Stimulated activated CD8-positive, alpha-beta memory T cell treated with anti-CD3 and anti-CD28 coated beads, Interleukin-7, amount 100 ng/mL, for 4 hours (primary cell): Measurements from ENCODE around the gene ROBO2.

Source experiments
- DNase-seq, 2 donors: peaks; one replicate each; pipeline ENCODE4 v3.0.0-alpha.2; 2020; ENCODE audit warnings: low read depth in 2 of 2

ROBO2 gene

GRCh38 chr3:77102951-77103769 is 63.3 kb downstream of the ROBO2 start:
- DNase-seq: no peak

- DNase-seq: no peak
These were observed 82.8 kb downstream of the ROBO2 start for GRCh38 chr3:77122652-77123051.

- no peak for DNase-seq
These were observed 86.1 kb downstream of the ROBO2 start for GRCh38 chr3:77125966-77126365.

DNA sequence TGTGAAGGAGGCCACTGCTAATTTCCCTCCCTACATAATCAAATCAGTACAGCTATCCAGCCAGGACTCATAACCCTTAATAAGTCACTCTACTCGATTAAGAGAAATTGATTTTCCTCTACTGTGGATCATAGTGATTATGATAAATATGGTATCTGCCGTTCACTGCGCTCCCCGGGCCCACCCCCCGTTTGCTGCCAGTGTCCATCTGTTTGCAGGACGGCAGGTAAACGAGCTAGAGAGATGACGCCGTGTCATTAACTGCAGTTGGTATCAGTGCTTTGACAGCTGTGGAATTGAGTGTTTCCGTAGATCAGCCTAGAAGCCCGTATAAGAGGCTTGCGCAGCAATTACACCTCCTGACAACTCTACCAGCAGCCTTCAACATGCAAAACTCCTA is 94.9 kb downstream of the ROBO2 start:
- no peak for DNase-seq

DNA sequence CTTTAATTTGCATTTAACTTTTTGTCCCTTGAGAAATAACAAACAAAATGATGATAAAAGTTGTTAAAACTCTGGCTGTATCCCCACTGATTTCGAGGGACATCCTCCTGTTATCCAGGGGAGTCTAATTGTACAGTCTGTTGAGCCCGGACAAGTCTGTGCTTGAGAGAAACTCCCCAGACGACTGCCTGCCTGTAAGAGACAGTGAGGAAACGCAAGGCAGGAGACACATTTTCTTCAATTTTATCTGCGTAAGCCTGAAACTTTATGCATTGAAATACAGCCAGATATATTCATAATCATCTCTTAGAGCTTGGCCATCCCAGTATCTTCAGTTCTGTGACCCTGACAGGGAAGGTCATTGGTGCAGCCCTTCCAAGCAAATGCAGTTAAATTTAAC is 97.7 kb downstream of the ROBO2 start:
- DNase-seq: no peak

GRCh38 chr3:77139624-77140023 is 99.7 kb downstream of the ROBO2 start:
- DNase-seq: no peak

- DNase-seq: no peak
These were observed 101.5 kb downstream of the ROBO2 start for GRCh38 chr3:77141423-77141822.

DNA sequence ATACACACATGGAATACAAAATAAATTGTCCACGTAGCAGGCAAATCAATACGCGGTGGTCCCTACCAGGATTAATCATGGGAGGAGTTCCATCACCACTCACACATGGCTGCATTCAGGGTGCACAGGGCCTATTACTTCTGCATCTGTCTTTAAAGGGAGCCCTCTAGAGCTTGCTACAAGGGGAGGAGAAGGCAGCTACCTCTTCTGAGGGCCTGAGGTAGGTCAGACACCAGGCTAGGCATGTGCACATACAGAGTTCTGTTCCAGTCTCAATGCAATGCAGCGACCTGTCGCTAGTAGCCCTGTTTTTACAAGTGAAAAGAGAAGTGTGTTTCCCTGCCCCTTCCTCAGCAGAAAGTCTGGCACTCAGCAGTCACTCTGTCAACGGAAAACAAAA is 102.7 kb downstream of the ROBO2 start:
- no peak for DNase-seq

DNA sequence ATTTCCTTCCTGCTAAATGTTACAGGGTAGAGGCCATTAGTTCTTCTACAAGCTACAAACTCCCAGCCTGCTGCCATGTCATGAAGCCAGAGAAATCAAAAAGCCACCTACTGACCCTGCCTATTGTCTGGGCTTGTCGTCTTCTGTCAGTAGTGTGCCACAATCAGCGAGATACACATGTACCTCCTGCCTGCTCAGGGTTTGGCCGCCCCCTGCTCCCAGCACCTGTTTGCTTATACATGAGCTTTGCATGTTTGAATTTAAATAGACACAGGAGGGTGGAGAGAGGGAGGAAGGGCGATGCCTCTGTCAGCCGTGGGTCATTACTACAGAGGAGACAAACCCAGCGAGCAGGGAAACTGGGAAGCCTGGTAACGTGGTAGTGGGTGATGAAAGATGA is 106.1 kb downstream of the ROBO2 start:
- no peak for DNase-seq

DNA sequence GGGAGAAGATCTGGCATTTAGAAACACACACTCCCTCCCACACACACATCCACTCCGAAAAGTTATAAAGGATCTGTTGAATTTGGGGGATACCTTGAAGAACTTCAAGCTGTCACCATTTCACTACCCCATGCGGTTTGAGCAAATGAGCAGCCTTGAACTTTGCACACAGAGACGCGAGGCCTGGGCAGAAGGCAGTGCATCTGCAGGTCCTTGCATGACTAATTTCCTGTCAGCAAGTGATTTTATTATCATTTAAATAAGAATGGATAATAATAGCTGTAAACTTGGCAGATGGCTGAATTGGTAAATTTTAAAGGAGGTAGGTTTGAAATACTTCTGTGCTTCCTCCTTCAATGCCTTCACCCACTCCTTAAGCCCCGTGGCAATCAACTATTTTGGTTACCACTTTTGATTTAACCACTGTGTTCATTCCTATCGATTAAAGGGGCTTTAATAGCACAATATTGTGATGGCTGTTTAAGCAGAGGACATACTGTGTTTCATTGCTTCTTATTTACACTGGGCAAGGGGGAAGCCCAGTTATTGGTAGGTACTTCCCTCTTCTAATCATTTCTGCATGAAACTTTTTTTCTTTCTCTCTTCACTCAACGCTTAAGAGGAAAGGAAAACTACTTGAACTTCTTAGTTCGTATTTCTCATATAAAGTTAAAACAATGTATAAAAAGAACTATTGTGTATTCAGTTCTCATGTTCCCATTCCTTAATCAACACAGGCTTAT is 108.1 kb downstream of the ROBO2 start:
- no peak for DNase-seq

DNA sequence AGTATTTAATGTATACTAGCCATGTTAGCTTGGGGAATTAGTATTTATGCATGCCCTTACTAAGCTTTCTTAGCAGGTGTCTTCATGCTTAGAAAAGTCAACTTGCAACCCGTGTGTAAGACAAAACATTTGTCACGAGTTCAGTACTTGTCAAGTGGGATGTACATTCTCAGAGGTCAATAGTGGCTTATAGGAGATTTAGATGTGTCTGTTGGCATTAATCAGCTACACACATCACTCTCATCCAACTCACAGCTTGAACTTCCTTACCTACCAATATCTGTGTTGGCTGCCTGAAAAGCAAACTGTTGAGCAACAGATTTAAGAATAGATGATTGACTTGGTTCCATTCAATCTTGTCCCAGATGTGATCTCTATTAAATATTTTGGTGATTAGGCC is 109.5 kb downstream of the ROBO2 start:
- no peak for DNase-seq

DNA sequence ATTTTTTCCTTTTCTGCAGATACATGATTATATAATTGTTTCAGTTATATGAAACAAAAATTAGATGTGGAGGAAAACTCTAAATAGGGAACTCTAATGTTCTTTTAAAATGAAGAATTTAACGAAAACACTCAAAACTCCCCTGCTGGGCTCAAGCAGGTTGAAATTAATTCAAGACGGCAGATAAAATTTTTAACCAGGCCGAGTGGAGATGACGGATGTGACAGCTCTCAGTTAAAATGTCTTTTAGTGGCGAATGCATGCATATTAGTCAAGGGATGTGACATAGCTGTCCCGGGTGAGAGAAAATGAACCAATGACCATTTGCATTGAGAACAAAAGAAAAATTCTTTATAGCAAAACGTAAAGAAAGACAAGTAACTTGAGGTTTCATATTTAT is 110.1 kb downstream of the ROBO2 start:
- DNase-seq: no peak

- DNase-seq: no peak
These were observed 110.9 kb downstream of the ROBO2 start for GRCh38 chr3:77150759-77151158.

DNA sequence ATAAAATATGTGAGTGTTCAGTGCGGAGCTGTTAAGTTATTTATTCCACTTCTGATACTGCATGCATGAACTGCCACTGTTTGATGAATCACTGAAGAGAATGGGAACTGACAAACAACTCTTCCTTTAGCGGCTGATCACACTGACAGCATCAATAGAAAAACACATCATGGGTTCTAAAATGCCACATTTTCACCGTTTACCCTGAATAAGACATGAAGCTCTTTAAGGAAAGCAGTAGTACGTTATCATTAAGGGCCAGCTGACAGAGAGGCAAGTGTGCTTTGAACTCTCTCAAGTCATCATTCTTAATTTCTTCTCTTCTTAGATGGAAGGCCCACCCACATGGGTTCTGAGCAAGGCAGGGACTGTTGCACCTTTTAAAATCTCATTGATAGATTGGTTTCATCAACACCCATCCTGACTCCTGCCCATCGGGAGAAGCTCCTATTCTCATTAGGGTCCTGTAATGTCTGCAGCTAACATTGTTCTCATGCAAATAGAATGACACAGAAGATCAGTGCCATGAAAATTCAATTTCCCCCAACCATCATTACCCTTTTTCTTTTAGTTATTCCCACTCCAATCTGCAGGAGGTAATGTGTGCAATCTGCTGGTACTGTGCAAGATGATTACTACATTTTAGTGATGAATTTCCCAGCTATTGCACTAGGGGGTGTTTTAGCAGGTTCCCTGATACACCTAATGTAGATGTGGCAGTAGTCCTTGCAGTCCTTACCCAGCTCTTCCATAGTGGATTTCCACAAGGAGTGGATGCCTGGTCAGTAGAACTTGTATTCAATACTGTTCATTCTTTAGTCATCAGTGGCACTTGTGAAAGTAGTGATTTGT is 119.1 kb downstream of the ROBO2 start:
- DNase-seq: no peak

DNA sequence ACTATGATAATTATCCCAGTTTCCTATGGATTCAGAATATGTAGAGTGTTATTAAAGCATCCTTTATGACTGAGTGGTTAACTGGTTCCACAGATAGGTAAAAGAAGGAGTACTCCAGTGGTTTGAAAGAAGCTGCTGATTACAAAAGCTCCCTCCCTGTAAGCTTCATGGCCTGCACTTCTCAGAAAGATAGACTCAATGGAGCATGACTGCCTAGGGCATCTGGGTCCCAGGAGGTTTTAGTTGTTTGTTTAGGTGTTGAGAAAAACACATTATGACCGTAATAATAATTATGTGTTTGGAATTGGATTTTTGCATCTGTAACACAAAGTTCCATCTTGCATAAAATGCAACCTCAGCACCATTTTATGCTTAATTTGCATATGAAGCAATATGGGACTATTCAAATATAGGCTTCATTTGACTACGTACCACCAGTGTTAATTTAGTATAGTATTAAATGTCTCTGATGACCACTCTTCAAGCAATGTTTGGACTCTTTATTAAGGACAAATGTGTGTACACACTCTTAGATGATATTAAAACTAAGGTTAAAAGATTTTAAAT is 121.1 kb downstream of the ROBO2 start:
- DNase-seq: no peak

- DNase-seq: no peak
These were observed 129.9 kb downstream of the ROBO2 start for GRCh38 chr3:77169823-77170222.

DNA sequence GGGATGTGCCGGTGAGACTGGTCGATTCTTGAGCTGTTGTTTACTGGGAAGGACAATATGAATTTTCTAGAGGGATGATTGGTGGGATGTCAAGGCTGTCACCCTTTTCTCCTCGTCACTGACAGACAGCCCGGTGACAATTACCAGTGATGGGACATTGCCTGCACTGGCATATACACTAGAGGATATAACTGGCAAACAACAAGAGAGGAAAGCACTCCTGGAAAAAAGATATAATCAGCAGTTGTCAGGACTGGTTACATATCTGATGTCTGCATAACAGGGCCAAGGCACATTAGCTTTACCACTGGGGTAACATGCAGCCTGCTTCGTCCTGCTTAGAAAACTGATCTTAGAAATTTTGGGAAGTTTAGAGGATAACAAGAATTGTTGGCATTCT is 131.1 kb downstream of the ROBO2 start:
- DNase-seq: no peak

- DNase-seq: no peak
These were observed 139.9 kb downstream of the ROBO2 start for GRCh38 chr3:77179762-77180161.

DNA sequence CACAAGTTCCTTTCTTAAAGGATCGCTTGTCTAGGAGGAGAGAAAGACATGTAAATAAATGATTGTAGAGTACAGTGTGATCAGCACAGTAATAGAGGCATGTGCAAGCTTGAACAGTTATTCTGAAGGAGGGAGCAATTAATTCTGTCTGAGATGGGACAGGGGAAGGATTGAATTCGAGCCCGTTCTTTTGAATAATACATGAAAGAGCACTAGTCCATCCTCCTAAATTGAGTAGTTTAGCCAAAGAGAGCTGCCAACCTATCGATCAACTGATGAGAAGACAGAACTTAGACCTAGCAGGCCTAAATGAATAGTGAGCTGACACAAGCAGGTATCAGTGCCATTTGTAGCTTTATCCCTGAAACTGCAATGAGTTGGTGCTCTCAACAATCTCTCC is 142.4 kb downstream of the ROBO2 start:
- DNase-seq: no peak

GRCh38 chr3:77186319-77186718 is 146.4 kb downstream of the ROBO2 start:
- DNase-seq: no peak

GRCh38 chr3:77186728-77187127 is 146.8 kb downstream of the ROBO2 start:
- DNase-seq: no peak

DNA sequence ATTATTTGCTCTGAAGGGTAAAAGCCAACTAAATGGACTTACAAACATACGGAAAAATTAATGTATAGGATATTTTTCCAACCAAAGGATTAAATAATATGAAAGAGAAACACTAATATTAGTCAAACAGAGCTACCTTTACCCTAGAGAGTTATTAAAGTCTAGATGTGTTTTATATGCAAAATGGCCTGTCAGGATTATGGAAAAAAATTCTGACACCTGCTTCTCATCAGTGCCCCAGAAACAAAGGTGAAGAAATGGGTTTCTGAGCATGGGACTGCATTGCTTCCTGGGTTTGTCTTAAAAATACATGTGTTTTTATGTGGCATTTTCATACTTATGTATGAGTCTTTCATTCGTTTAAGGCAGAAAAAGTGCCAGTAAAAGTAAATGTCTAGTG is 148.3 kb downstream of the ROBO2 start:
- no peak for DNase-seq
